Astrocyte of the spinal cord (primary cell): ENCODE data around the gene DCLK1.

Source experiments
- DNase-seq: peaks from one replicate; pipeline ENCODE4 v3.0.0; 2011; ENCODE audit warnings: low read depth, low spot score
- H3K4me3 ChIP-seq: 2 replicates; pipeline ENCODE4 v1.5.1; 2011; ENCODE audit warnings: low read depth, mild to moderate bottlenecking, low read length, moderate library complexity
- in situ Hi-C: cut with HindIII; loops from 2 replicates; pipeline ENCODE4 v1.10.0; 2017; ENCODE audit warnings: low sequenced_read_pairs
- TF ChIP-seq, protein P1 (sequence below): IDR thresholded peaks from 2 replicates; pipeline ENCODE4 v1.5.1; 2012; ENCODE audit warnings: low read depth, mild to moderate bottlenecking, low read length, inconsistent platforms

The DCLK1 gene

GRCh38 chr13:35888457-35888883, 242.7 kb downstream of the DCLK1 start:
- in situ Hi-C loops, result no loop called here
- no peak for DNase-seq
- TF ChIP-seq, protein P1, sequence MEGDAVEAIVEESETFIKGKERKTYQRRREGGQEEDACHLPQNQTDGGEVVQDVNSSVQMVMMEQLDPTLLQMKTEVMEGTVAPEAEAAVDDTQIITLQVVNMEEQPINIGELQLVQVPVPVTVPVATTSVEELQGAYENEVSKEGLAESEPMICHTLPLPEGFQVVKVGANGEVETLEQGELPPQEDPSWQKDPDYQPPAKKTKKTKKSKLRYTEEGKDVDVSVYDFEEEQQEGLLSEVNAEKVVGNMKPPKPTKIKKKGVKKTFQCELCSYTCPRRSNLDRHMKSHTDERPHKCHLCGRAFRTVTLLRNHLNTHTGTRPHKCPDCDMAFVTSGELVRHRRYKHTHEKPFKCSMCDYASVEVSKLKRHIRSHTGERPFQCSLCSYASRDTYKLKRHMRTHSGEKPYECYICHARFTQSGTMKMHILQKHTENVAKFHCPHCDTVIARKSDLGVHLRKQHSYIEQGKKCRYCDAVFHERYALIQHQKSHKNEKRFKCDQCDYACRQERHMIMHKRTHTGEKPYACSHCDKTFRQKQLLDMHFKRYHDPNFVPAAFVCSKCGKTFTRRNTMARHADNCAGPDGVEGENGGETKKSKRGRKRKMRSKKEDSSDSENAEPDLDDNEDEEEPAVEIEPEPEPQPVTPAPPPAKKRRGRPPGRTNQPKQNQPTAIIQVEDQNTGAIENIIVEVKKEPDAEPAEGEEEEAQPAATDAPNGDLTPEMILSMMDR, result no peak
- no peak overlapping the region for H3K4me3 ChIP-seq

DNA sequence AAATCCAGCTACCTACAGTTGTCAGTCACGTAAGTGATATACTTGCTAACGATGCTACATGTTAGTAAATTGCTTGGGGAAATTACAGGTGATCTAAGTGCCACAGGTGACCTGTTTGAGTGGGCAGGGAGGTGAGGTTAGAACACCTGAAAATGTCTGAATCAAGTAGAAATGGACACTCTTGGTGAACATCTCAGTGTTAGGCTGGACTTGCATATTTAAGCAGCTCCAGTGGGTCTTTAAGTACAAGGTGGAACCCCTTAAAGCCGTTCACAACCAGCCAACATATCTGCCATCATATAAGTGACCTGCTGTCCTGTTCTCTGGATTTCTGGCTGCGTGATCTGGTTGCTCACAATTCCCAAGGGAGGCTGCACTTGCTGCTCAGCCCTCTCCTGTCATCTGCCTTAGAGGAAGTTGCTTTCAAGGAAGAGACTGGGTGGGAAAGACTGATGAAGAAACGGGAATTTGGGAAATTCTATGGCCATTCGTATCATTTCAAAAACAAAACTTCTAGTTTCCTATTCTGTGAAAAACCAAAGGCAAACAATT, 244.0 kb downstream of the DCLK1 start:
- no peak for DNase-seq
- TF ChIP-seq, protein P1, result no peak
- H3K4me3 ChIP-seq, result no peak overlapping the region
- in situ Hi-C loops, result no loop called here

DNA sequence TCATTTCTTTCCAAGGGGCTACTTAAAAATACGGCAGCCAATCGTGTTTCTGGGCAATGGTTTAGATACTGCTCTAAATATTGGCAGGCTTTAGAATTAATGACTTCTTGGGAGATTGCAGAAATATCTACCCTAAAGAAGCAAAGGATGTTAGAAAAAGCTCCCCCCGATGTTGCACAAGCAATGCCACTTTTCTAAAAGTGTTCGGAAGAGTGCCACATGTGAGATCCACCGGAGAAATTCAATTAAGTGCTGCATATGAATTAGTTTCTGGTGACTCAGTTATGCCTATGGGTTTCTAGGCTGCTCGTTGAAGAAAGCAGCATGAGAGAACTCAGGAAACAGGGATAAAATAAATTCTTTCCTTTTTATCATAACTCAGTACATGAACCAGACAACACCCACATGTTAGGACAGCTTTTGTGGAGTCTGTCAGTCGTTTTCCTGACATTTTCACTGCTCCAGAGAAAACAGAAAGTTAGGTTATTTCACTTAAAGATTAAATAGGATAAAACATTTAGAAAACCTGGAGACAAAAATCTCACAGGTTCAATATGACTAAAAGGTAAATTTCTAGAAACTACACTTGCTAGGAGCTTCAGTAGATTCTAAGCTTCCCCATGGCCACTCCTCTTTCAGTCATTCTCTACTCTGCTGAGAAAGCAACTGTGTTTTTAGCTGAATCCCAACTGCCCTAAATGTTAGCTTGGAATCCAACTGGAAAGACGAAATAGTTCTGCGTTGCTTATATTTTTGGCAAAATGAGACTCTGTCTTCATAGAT, 244.7 kb downstream of the DCLK1 start:
- no peak for DNase-seq
- in situ Hi-C loops, result no loop called here
- H3K4me3 ChIP-seq, result no peak overlapping the region
- TF ChIP-seq, protein P1, result no peak

DNA sequence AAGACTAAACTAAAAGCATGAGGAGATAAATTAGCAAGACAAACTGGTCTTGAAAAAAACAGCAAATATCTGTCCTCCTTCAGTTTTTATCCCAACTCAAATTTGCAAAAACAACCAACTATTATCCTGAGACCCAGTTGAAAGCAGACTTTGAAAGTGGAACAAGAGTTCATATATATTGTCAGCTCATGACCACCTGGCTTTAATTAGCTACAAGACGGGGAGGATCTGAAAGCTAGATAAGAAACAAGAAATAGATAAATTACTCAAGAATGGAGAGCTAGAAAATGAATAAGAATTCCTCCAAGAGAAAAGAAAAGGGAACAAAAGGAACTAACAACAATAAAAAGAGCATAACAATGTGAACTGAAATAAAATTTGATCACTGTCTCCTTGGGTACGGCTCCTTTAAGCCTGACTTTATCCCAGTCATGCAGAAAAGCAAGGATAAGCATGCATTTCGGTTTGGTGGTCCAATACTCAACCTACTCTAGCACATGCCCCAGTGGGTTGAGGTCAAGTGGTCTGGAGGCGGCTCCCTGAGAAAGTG, 246.9 kb downstream of the DCLK1 start:
- no peak for DNase-seq
- TF ChIP-seq, protein P1, result no peak

DNA sequence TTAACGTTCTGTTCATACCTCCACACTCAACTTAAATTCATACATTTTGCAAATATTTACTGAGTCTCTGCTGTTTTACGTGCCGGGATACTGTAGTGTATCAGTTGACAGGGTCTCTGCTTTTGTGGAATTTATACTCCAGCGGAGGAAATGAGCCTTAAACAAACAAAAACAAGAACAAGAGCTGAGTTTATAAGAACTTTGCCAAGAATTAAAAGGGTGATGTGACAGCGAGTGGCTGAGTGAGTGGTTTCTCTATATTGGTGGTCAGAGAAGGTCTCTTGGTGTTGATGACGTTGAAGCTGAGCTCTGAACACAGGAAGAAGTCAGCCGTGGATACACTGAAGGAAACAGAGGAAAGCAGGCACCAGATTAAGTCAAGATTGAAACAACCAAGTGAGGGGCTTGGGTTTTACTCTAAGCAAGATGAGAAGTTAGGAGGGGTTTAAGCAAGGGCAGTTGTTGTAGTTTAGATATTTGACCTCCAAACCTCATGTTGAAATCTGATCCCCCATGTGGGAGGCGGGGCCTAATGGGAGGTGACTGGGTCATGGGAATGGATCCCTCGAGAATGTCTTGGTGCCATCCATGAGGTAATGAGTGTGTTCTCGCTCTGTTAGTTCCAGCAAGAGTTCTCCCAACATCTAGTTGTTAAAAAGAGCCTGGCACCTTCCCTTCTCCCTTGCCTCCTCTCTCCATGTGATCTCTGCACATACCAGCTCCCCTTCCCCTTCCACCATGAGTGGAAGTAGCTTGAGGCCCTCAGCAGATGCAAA, 248.3 kb downstream of the DCLK1 start:
- peak; percentile 31 for DNase-seq
- H3K4me3 ChIP-seq, result no peak overlapping the region
- in situ Hi-C loops, result no loop called here
- TF ChIP-seq, protein P1, result no peak

More for the DNA sequence above, 246.9 kb downstream of the DCLK1 start:
- no peak overlapping the region for H3K4me3 ChIP-seq
- in situ Hi-C loops, result no loop called here

GRCh38 chr13:35881360-35881759, 249.8 kb downstream of the DCLK1 start:
- no peak overlapping the region for H3K4me3 ChIP-seq
- peak; percentile 65 for DNase-seq
- in situ Hi-C loops, result no loop called here
- TF ChIP-seq, protein P1, result no peak
